ENCODE results near the gene IFT22. TPM values are rescaled to one million over a fixed set of nuclear protein-coding genes. Genes with fewer than 3 reads are reported as not detected.
"Not testable (repeated sequence)": the region's sequence is repeated elsewhere in the genome, so short reads cannot be mapped to it uniquely, and the experiment has no call there.

The IFT22 gene
- polyA plus RNA-seq, 1 of the 3 experiments (the other 2 are of a cell fraction) = 66.7 TPM

DNA sequence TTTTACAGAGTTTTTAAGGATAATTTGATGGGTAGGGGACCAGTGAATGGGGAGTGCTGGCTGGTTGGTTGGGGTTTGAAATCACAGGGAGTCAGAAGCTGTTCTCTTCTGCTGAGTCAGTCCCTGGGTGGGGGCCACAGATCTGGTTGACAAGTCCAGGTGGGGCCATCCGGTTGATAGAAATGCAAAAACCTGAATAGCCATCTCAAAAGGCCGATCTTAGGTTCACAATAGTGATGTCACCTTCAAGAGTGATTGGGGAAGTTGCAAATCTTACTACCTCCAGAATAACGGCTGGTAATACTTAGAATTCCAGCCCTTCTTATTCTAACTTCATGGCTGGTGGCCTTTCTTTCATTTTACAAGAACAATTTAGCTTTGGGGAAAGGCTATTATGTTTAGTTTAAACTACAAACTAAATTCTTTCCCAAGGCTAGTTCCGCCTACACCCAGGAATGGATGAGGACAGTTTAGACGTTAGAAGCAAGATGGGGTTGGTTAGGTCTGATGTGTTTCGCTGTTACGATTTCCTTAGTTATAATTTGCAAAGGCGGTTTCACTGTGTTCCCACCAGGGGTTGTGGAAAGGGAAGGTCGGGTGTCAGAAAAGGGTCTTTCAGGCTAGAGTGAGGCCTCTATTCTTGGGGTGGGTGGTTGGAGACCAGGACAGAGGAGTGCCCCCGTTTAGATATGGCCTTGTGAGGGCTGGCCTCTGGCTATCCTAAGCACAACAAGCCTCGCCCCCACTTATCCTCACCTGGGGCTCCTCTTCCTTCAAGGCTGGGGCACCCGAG is 27.4 kb downstream of the IFT22 start:
- 66% methylated on average over 12 of the region's 12 CpGs for WGBS (ENCODE audit: low lambda C conversion rate)
- Histone ChIP-seq H3F3A (replicated peaks; ENCODE audit: insufficient read depth) (no peaks in the 10 kb centered on the region), H3K27ac (ENCODE audit: low read depth in 2 of 2, low read length in 1 of 2) (no peak overlapping the region), H3K27me3 (ENCODE audit: insufficient read depth) (peaks cover 34% of the 10 kb centered on the region), H3K9ac (no peak overlapping the region), H3K9me2 (no peaks in the 10 kb centered on the region), H4K20me1 (ENCODE audit: insufficient read depth) (no peaks in the 10 kb centered on the region), H3K4me2 (no peak overlapping the region), H2AFZ (ENCODE audit: low read depth) (no peak overlapping the region), H3K36me3 (replicated peaks in 1 of 2; ENCODE audit: control insufficient read depth in 1 of 2, insufficient read depth in 2 of 2, low read length in 1 of 2) (no peaks in the 10 kb centered on the region), H3K4me3 (ENCODE audit: low read depth in 2 of 2, low read length in 1 of 2) (no peak overlapping the region), H3K9me3 (no peaks in the 10 kb centered on the region), H3K4me1 (ENCODE audit: control insufficient read depth in 1 of 2, insufficient read depth in 2 of 2, low read depth in 1 of 2, low read length in 1 of 2) (no peaks in the 10 kb centered on the region; a peak in 1 of 4 replicates), H3K79me2 (ENCODE audit: insufficient read depth) (no peaks in the 10 kb centered on the region)
- ChIA-PET CTCF (interaction anchor here (0.6 to 4.3 kb wide), 3 partner anchors 13 to 328 kb away, joined by 3 to 55 read pairs (median 4); no protein-coding TSS in a partner anchor), POLR2A (no interaction called here)
- no peak for DNase-seq
- TF ChIP-seq MEF2A (IDR thresholded peaks at IDR 0.05; ENCODE audit: borderline replicate concordance, low read depth) = no peak
- no peak for TF ChIP-seq FOXM1 (IDR thresholded peaks at IDR 0.05; ENCODE audit: low read depth)
- no peak for TF ChIP-seq IRF3 (IDR thresholded peaks at IDR 0.05; ENCODE audit: low read depth, low read length)
- TF ChIP-seq GATA2 (CRISPR knock-in tag; IDR thresholded peaks at IDR 0.05) = no peak
- no peak for TF ChIP-seq YY1 (IDR thresholded peaks at IDR 0.05; ENCODE audit: low read depth)
- no peak for TF ChIP-seq PBX3 (IDR thresholded peaks at IDR 0.05)
- TF ChIP-seq MXI1 (IDR thresholded peaks at IDR 0.05; ENCODE audit: low read depth, low read length) = no peak
- TF ChIP-seq, protein P1, sequence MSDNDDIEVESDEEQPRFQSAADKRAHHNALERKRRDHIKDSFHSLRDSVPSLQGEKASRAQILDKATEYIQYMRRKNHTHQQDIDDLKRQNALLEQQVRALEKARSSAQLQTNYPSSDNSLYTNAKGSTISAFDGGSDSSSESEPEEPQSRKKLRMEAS (IDR thresholded peaks at IDR 0.05; ENCODE audit: low read depth) = no peak
- TF ChIP-seq FOSL2 (IDR thresholded peaks at IDR 0.05; ENCODE audit: borderline replicate concordance, low read depth) = no peak

- H3K27ac ChIP-seq (ENCODE audit: low read depth in 2 of 2, low read length in 1 of 2); H3F3A ChIP-seq (replicated peaks; ENCODE audit: insufficient read depth); POLR2A ChIA-PET; H3K4me2 ChIP-seq; H3K9ac ChIP-seq; H3K79me2 ChIP-seq (ENCODE audit: insufficient read depth); H3K9me3 ChIP-seq; DNase-seq; H3K4me1 ChIP-seq (ENCODE audit: control insufficient read depth in 1 of 2, insufficient read depth in 2 of 2, low read depth in 1 of 2, low read length in 1 of 2); H3K36me3 ChIP-seq (replicated peaks in 1 of 2; ENCODE audit: control insufficient read depth in 1 of 2, insufficient read depth in 2 of 2, low read length in 1 of 2); H3K9me2 ChIP-seq; H3K4me3 ChIP-seq (ENCODE audit: low read depth in 2 of 2, low read length in 1 of 2); H2AFZ ChIP-seq (ENCODE audit: low read depth); H4K20me1 ChIP-seq (ENCODE audit: insufficient read depth): not testable (repeated sequence)
- H3K27me3 ChIP-seq (ENCODE audit: insufficient read depth) = peaks cover 33% of the 10 kb centered on the region
- WGBS (ENCODE audit: low lambda C conversion rate) = 58% methylated on average over 16 of the region's 16 CpGs
- CTCF ChIA-PET = interaction anchor here (0.6 to 4.3 kb wide), 4 partner anchors 12 to 327 kb away, joined by 3 to 55 read pairs (median 6); partner anchors contain the start of gene COL26A1
Measured at GRCh38 chr7:101293069-101294021, 28.3 kb downstream of the IFT22 start.

DNA sequence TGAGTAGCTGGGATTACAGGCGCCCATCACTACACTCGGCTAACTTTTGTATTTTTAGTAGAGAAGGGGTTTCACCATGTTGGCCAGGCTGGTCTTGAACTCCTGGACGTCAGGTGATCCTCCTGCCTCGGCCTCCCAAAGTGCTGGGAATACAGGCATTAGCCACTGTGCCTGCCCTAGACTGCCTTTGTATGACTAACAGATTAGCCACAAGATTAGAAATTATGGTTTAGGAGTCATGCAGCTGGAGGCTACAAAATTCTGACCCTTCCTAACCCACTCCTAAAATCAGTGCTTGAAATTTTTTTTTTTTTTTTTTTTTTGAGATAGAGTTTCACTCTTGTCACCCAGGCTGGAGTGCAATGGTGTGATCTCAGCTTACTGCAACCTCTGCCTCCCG is 29.0 kb downstream of the IFT22 start:
- POLR2A ChIA-PET; H3K36me3 ChIP-seq (replicated peaks in 1 of 2; ENCODE audit: control insufficient read depth in 1 of 2, insufficient read depth in 2 of 2, low read length in 1 of 2): not testable (repeated sequence)

More for the DNA sequence above, 29.0 kb downstream of the IFT22 start:
- CTCF ChIA-PET = interaction anchor here (1.5 to 4.3 kb wide), 5 partner anchors 11 to 149 kb away, joined by 5 to 55 read pairs (median 9); partner anchors contain the start of gene COL26A1
- H3K9me2 ChIP-seq; H3K79me2 ChIP-seq (ENCODE audit: insufficient read depth); H3K9me3 ChIP-seq; DNase-seq; H3K27ac ChIP-seq (ENCODE audit: low read depth in 2 of 2, low read length in 1 of 2); H3K4me1 ChIP-seq (ENCODE audit: control insufficient read depth in 1 of 2, insufficient read depth in 2 of 2, low read depth in 1 of 2, low read length in 1 of 2); H3F3A ChIP-seq (replicated peaks; ENCODE audit: insufficient read depth); H3K9ac ChIP-seq; H4K20me1 ChIP-seq (ENCODE audit: insufficient read depth); H3K4me3 ChIP-seq (ENCODE audit: low read depth in 2 of 2, low read length in 1 of 2); H3K4me2 ChIP-seq; H2AFZ ChIP-seq (ENCODE audit: low read depth): not testable (repeated sequence)
- H3K27me3 ChIP-seq (ENCODE audit: insufficient read depth) = peaks cover 29% of the 10 kb centered on the region
- WGBS (ENCODE audit: low lambda C conversion rate) = 53% methylated on average over 5 of the region's 5 CpGs

Measured in SK-N-SH (cell line).